Mesenchymal stem cell (in vitro differentiated cells and primary cell): Measurements from ENCODE around the gene LCT. TPM values are rescaled to one million over a fixed set of nuclear protein-coding genes. Genes with fewer than 3 reads are reported as not detected.

ENCODE experiments used
- small RNA-seq: library from polyadenylated mRNA; stranded (forward); fragments of <200 nt; extraction: miRNeasy Mini kit (QIAGEN cat#:217004); gene quantifications from one replicate; pipeline ENCODE3, GENCODE V24; 2013; ENCODE audit warnings: low read depth

LCT gene

Small RNA genes within 50 kb of the gene (small RNA-seq; reads per million reads assigned to genes)
- gene RF00019: not detected
